RPMI8226 (cell line): Measurements from ENCODE around the gene ANKRD50.

Source experiments
- DNase-seq: peaks from one replicate; pipeline ENCODE4 v3.0.0-alpha.2; 2015

The ANKRD50 gene

GRCh38 chr4:124712372-124713184 lies at the start of gene ANKRD50:
TSS of gene ANKRD50 (minus strand) at chr4:124712732. CDS start at chr4:124710511, 2,221 bp downstream.
- DNase-seq: peak; percentile 70

GRCh38 chr4:124757126-124757525 lies 44.6 kb upstream of the ANKRD50 start:
- DNase-seq: no peak

DNA sequence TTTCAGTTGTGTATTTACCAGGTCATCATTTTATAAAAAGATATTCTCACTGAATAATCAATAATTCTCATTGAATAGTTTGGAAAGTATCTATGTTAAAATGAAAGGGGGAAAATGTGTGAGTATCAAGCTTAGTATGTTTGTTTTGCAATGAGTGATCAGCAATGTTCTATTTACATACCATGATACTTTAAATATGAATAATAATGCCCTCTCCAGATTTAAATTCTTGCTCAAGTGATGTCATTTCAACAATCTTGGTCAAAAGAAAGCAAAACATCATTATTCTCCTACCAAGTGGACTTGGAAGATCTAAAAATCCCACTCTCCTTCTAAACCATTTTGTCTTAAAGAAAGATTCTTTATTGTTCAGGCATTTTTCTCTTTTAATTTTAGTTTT lies 42.1 kb upstream of the ANKRD50 start:
- DNase-seq: no peak

DNA sequence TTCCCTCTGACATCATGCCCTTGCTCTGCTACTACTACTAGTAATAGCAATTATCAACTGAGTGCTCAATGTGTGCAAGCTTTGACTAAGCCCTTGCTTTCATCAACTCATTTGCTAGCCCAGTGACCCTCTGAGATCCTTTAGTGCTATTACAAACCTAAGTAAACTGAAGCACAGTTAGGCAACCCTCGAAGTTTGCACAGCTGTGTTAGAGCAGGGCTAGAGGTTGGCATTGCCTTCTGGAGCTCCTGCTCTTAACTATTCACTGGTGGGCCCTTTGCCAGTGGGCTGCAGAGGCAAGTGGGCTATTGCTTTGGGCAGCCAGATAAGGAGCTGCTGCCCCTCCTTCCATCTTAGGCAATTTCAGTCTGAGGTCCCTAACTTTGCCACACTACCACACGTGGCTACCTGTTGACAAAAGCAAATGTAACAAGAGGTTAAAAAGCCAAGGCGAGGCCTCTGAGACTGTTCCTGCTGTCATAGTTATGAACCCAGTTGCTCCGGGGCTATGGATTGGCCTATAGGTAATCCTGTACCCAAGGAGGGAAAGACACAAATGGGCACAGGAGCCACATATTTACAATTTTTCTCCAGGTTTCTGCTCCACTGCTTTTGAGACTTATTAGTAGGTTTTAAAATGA lies 41.5 kb upstream of the ANKRD50 start:
- DNase-seq: no peak

DNA sequence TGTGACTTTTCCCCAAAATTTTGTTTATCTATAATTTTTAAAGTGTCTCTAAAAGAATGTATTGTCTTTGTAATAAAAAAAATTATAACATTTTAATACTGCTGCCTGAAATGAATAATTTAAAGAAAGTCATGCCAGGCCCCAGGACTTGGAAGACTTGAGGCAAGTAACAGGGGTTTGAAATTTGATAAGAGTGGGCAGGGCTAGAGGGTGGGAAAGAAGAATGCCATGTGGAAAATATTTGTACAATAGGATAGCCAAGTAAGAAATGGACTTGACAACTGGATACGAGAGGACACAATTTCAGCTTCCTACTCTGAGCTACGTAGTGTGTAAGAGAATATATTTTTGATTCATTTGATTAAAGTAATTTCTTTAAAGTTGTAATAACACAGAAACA lies 36.9 kb upstream of the ANKRD50 start:
- no peak for DNase-seq

GRCh38 chr4:124748965-124749364 lies 36.4 kb upstream of the ANKRD50 start:
- no peak for DNase-seq

GRCh38 chr4:124745985-124746801 lies 33.7 kb upstream of the ANKRD50 start:
- DNase-seq: no peak

DNA sequence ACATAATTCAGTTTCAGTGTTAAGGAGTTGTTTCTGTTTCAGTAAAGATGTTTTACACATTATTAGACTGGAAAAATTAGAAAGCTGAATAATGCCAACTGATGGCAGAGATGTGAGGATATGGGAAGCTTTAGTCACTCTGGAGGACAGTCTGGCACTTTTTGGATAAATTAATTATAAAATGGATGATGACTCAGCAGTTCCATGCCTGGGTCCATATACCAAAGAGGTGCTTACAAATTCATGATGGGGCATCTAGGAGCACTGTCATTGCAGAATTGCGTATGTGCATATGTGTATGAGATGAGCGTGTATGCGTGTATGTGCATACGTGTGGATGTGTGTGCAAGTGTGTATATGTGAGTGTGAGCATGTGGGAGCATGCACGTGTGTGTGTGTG lies 31.2 kb upstream of the ANKRD50 start:
- DNase-seq: no peak

GRCh38 chr4:124740501-124740900 lies 28.0 kb upstream of the ANKRD50 start:
- DNase-seq: no peak

- DNase-seq: no peak
These were observed 26.5 kb upstream of the ANKRD50 start for GRCh38 chr4:124738994-124739393.

- DNase-seq: no peak
These were observed 25.1 kb upstream of the ANKRD50 start for GRCh38 chr4:124737619-124738018.

DNA sequence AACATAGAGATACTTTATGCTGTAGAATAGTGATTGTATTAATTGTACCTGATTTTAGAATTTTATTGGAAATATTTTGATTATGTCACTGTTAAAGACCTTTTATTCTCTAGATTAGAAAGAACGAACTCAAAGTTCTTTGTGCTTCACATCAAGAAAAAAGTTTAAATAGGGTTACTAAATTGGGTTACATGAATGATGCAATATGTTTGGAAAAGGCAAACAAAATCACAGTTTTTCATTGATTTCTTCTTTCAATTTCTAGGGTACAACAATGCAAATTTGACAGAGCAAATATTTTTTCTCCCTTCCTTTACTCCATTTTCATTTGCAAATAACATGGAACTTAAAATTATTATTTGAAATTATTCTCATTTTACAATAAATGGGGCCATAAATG lies 24.0 kb upstream of the ANKRD50 start:
- DNase-seq: no peak

DNA sequence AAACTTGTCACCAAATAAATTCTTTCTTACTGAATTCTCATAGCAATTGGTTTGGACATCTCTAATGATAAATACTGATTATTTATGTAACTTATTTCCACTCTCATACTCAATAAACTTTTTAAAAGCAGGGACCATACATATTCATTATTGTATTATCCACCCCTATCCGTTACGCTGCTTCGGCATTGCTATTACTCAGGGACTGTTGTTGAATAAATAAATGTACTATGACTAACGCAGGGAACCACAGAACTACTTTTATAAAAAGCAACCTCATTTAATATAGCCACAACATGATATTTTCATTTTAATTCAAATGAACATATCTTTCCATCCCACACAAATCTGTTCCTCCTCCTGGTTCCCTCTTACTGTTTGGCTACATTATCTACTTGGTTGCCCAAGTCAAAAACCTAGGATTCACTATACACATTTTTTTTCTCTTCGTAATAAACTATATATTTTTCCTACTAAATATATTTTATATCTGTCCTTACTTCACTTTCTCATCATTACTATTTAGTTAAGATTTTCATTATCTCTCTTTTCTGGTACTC lies 14.9 kb upstream of the ANKRD50 start:
- no peak for DNase-seq

DNA sequence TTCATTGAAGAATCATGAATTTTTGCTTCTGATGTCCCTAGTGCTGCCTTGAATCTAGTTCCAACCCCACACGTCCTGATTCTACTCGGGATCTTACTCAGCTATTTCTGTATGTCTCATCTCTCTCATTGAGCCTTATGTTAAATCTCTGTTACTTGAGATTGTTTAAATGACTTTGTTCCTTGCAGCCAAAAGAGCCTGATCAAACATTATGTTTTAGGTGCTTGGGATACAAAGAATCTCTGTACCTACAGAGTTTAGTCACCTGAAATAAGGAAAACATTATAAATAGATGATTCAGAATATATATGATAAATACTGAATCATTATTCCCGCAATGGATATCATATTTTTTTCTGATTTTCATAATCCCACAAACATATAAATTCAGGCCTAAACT lies 13.7 kb upstream of the ANKRD50 start:
- no peak for DNase-seq

DNA sequence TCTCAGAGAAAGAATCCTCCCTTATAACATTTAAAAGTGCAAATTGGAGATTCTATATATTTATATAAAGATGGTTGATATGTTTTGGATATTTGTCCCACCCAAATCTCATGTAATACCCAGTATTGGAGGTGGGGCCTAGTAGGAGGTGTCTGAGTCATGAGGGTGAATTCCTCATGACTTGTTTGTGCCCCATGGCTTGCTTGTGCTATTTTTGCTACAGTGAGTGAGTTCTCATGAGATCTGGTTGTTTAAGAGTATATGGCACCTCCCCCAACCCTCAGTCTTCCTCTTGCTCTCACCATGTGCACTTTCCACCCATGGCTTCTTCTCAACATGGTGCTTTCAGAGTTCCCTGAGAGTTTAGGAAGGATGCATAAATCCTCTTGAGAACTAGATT lies 9.5 kb upstream of the ANKRD50 start:
- no peak for DNase-seq

DNA sequence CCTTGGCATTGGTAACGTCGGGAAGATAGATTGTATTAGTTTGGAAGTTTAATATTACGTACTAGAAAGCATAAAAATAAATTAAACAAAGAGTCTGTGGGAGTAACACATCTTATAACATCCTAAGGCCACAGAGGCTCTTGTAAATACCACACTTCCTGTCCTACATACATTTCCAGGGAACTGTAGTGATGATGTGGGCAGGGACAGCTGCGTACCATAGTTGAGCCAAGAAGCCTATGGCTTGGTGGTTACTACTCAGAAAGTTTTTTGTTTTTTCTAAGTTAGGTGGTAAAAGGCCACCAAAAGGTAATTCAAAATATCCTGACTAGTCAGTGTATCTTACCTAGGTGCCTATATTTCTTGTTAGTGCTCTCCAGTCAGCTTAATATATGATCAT lies 4.6 kb upstream of the ANKRD50 start:
- DNase-seq: no peak

DNA sequence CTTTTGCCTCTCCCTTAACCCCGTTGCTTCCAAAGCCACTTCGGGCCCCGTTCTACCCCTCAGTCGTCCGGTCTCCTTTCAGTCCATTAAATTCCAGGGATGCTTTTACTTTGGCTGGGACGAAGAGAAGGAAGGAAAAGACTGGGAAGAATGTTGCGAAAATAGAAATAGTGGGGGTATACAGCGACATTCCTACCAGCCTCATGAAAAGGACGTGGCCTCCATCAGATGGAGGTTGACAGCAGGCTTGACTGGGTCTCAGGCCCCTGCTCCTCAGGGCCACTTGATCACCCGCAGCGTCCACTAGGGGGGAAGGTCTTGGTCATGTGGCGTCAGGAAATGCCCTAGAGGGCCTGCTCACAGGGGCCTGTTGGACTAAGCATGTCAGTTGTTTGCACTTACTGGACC lies 657 bp upstream of the ANKRD50 start:
- peak; percentile 26 for DNase-seq

- peak; percentile 33 for DNase-seq
These were observed 811 bp downstream of the ANKRD50 start for GRCh38 chr4:124711471-124712371.

GRCh38 chr4:124710911-124711310 lies 1.6 kb downstream of the ANKRD50 start:
- no peak for DNase-seq

DNA sequence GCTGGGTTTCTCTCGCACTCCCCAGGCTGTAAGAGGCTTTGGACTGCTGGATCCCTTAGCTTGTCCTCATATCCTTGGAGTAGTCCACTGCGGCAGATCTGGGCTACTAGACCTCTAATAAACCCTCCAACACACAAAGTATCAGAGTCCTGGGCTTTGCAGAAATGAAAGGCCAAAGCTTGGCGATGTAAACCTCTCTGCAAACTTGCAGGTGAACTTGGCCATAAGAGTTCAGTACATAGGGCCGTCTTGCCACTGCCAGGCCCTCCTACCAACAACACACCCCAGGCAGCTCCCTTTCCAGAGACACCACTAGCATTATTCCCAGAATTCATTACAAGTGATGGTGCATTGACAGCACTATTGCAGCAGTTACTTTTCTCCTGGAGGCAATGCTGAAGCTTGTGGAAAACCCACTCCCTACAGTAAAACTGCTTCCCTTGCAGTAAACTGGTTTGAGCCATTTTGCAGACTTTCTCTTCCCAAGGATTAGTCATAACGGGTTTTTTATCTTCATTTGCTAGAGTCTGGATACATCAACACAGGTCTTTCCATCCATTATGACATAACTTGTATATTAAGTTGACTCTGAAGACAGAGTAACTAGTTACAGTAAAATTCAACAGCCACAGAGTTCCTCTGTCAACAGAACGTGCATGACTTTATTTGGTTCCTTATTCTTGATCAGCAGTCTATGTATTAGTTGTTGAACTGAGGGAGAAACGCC lies 2.4 kb downstream of the ANKRD50 start:
- no peak for DNase-seq

DNA sequence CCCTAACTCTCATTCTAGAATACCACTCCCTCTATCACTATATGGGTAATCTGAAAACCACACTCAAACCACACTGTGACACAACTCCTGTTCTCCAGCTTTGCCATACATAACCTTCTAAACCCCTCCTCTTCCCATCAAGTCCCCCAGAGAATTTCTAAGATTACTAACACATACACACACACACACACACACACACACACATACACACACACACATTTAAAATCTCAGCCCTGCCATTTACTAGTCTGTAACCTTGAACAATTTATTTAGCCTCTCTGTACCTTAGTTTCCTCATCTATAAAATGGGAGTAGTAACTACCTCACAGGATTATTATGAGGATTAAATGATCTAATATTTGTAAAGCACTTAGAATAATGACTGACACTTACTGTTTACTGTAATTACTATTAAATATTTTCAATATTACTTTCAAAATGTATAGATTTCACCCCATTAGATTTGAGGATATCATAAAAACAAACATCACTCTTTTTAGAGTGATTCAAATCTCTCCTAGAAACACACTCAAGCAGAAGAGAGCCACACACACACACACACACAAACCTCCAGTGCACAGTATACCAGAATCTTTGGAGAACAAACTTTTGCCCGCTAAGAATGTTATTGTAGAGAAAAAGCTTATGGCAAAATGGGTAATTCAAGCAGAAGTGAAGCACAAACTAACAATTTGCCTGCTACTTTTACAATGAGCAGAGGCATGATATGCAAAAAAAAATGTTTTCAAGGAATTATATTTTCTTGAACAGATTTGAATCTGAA lies 3.8 kb downstream of the ANKRD50 start:
- DNase-seq: no peak
